GM06990 (cell line): ENCODE measurements around the gene USP32.

ENCODE experiments used
- DNase-seq: peaks from one replicate; pipeline ENCODE4 v3.0.0-alpha.2; 2011; ENCODE audit not compliant: insufficient read length; ENCODE audit errors: extremely low read depth
- H3K27me3 ChIP-seq: replicated peaks from 2 replicates; pipeline ENCODE4 v1.6.0; 2011; ENCODE audit warnings: low read length; ENCODE audit not compliant: control insufficient read depth, insufficient read depth
- H3K36me3 ChIP-seq: 2 replicates; pipeline ENCODE4 v1.5.1; 2011; ENCODE audit warnings: low read length; ENCODE audit not compliant: control insufficient read depth, insufficient read depth
- H3K4me3 ChIP-seq: replicated peaks from 2 replicates; pipeline ENCODE4 v1.5.1; 2011; ENCODE audit warnings: low read depth, mild to moderate bottlenecking, control low read depth, low read length
- TF ChIP-seq, protein P1 (sequence below): IDR thresholded peaks from 2 replicates; pipeline ENCODE4 v1.5.1; 2011; ENCODE audit warnings: low read length, control low read depth, mild to moderate bottlenecking, inconsistent platforms; ENCODE audit not compliant: insufficient read depth, poor library complexity, severe bottlenecking

Gene USP32

GRCh38 chr17:60362329-60362728, 29.6 kb downstream of the USP32 start:
- TF ChIP-seq, protein P1, sequence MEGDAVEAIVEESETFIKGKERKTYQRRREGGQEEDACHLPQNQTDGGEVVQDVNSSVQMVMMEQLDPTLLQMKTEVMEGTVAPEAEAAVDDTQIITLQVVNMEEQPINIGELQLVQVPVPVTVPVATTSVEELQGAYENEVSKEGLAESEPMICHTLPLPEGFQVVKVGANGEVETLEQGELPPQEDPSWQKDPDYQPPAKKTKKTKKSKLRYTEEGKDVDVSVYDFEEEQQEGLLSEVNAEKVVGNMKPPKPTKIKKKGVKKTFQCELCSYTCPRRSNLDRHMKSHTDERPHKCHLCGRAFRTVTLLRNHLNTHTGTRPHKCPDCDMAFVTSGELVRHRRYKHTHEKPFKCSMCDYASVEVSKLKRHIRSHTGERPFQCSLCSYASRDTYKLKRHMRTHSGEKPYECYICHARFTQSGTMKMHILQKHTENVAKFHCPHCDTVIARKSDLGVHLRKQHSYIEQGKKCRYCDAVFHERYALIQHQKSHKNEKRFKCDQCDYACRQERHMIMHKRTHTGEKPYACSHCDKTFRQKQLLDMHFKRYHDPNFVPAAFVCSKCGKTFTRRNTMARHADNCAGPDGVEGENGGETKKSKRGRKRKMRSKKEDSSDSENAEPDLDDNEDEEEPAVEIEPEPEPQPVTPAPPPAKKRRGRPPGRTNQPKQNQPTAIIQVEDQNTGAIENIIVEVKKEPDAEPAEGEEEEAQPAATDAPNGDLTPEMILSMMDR: no peak
- Histone ChIP-seq H3K27me3 (no peaks in the 10 kb centered on the region), H3K4me3 (no peak overlapping the region), H3K36me3 (no peaks in the 10 kb centered on the region)
- no peak for DNase-seq

GRCh38 chr17:60361889-60362288, 30.0 kb downstream of the USP32 start:
- DNase-seq: no peak
- H3K4me3 ChIP-seq: no peak overlapping the region
- TF ChIP-seq, protein P1: no peak
- no peaks in the 10 kb centered on the region for H3K36me3 ChIP-seq
- no peaks in the 10 kb centered on the region for H3K27me3 ChIP-seq

GRCh38 chr17:60359415-60359814, 32.5 kb downstream of the USP32 start:
- no peaks in the 10 kb centered on the region for H3K36me3 ChIP-seq
- no peaks in the 10 kb centered on the region for H3K27me3 ChIP-seq
- H3K4me3 ChIP-seq: no peak overlapping the region
- no peak for DNase-seq
- TF ChIP-seq, protein P1: no peak

DNA sequence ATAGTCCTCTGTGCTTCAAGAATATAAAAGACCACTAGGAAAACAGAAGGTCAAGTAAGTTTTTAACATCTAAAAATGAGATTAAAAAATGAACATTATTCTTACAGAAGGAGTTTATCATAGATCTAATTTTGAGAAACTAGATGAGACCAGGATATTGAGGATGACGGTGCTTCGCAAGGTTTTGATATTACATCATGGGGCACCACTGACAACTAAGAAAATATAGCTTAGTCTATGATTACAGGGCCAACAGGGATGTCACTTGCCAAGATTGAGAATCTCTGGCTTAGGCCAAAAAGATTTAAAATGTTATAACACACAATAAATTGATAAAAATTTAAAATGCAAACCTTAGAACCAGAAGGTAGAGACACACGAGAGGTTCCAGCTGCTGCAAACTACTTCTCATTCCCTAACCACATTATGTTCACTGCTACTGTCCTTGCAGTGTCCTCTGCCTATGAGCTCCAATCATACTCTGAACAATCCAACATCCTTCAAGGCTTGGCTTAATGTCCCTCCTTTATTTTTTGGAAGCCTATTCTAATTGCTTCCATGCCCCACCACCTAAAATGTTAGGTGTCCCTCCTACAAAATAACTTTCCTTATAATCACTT, 33.2 kb downstream of the USP32 start:
- TF ChIP-seq, protein P1: no peak
- Histone ChIP-seq H3K4me3 (no peak overlapping the region), H3K36me3 (no peaks in the 10 kb centered on the region), H3K27me3 (no peaks in the 10 kb centered on the region)
- no peak for DNase-seq

DNA sequence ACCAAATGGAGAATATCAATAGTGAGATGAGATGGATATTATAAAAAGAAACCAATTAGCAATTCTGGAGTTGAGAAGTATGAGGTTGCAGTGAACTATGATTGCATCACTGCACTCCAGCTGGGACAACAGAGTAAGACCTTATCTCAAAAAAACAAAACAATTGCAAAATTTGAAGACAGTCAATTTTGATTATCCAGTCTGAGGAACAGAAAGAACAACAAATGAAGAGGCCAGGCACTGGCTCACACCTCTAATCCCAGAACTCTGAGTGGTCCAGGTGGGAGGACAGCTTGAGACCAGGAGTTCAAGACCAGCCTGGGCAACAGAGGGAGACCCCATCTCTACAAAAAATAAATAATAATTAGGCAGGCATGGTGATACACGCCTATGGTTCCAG, 35.0 kb downstream of the USP32 start:
- TF ChIP-seq, protein P1: no peak
- Histone ChIP-seq H3K4me3 (no peak overlapping the region), H3K36me3 (no peaks in the 10 kb centered on the region), H3K27me3 (no peaks in the 10 kb centered on the region)
- DNase-seq: no peak
